ENCODE data around the gene LRCH3.

LRCH3 gene

DNA sequence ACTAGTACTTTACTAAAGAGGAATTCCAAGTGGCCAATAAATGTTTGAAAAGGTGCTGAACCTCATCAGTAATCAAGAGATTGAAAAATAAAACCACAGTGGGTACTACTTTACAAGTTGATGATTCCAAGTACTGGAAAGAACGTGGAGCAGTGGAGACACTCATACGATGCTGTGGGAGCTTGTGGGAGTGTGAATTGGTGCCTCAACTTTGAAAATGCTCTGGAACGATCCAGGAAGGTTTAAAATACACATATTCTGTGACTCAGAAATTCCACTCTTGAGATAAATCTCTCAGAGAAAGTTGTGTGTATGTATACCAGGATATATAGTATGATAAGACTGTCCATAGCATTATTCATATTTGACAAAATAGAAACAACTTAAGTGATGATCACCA lies 9.3 kb downstream of the LRCH3 start:
- DNase-seq = no peak
- no CpG with 5 or more reads among the region's 3 CpGs for WGBS (ENCODE audit: insufficient coverage)
- Histone ChIP-seq H3K4me1 (ENCODE audit: control extremely low read depth in 1 of 4, control insufficient read depth in 4 of 4, insufficient read depth in 4 of 4, low read length in 3 of 4) (peaks cover 0 to 25% (median 11%) of the 10 kb centered on the region in 4 experiments), H3K4me3 (ENCODE audit: control insufficient read depth in 1 of 7, extremely low read depth in 1 of 7, insufficient read depth in 4 of 7, low read depth in 2 of 7, low read length in 6 of 7) (no peak overlapping the region), H3K36me3 (ENCODE audit: control insufficient read depth in 4 of 4, insufficient read depth in 4 of 4, low read length in 3 of 4) (no peaks in the 10 kb centered on the region), H3K9me3 (ENCODE audit: control extremely low read depth in 1 of 5, control insufficient read depth in 4 of 5, insufficient read depth in 2 of 5, low read depth in 1 of 5, low read length in 4 of 5) (no peaks in the 10 kb centered on the region), H3K27ac (ENCODE audit: insufficient read depth in 1 of 2, low read depth in 1 of 2, low read length in 2 of 2, poor library complexity in 1 of 2, severe bottlenecking in 2 of 2) (no peak overlapping the region), H3K27me3 (replicated peaks in 2 of 5; ENCODE audit: control insufficient read depth in 4 of 5, insufficient read depth in 5 of 5, low read length in 4 of 5) (no peaks in the 10 kb centered on the region)
- ChIA-PET CTCF (interaction anchor here (1.1 to 5.5 kb wide), 4 partner anchors 10 to 200 kb away, joined by 3 to 26 read pairs (median 6); partner anchors contain the start of gene LRCH3), POLR2A (interaction anchor here (1.1 kb wide), 1 partner anchor 9 kb away, joined by 3 read pairs; the partner anchor contains the start of gene LRCH3)

- CTCF ChIA-PET = interaction anchor here (0.6 to 5.5 kb wide), 8 partner anchors 8 to 202 kb away, joined by 3 to 26 read pairs (median 4); partner anchors contain the start of gene LRCH3
- Histone ChIP-seq H3K4me1 (ENCODE audit: control extremely low read depth in 1 of 4, control insufficient read depth in 4 of 4, insufficient read depth in 4 of 4, low read length in 3 of 4) (peaks cover 0 to 25% (median 11%) of the 10 kb centered on the region in 4 experiments), H3K27ac (ENCODE audit: insufficient read depth in 1 of 2, low read depth in 1 of 2, low read length in 2 of 2, poor library complexity in 1 of 2, severe bottlenecking in 2 of 2) (peak overlapping the region in 1 of 2 experiments; percentile 29), H3K4me3 (ENCODE audit: control insufficient read depth in 1 of 7, extremely low read depth in 1 of 7, insufficient read depth in 4 of 7, low read depth in 2 of 7, low read length in 6 of 7) (peak overlapping the region in 2 of 7 experiments; percentile 14 to 45), H3K9me3 (ENCODE audit: control extremely low read depth in 1 of 5, control insufficient read depth in 4 of 5, insufficient read depth in 2 of 5, low read depth in 1 of 5, low read length in 4 of 5) (no peaks in the 10 kb centered on the region), H3K36me3 (ENCODE audit: control insufficient read depth in 4 of 4, insufficient read depth in 4 of 4, low read length in 3 of 4) (no peaks in the 10 kb centered on the region), H3K27me3 (replicated peaks in 2 of 5; ENCODE audit: control insufficient read depth in 4 of 5, insufficient read depth in 5 of 5, low read length in 4 of 5) (no peaks in the 10 kb centered on the region)
- POLR2A ChIA-PET = no interaction called here
- DNase-seq = peak; percentile 57 to 85 (median 73)
- WGBS (ENCODE audit: insufficient coverage) = 80% methylated on average over 5 of the region's 8 CpGs
These were observed 11.1 kb downstream of the LRCH3 start for GRCh38 chr3:197801891-197802778.

- 100% methylated on average over 2 of the region's 3 CpGs for WGBS (ENCODE audit: insufficient coverage)
- no peaks in the 10 kb centered on the region for H3K9me3 ChIP-seq (ENCODE audit: control extremely low read depth in 1 of 5, control insufficient read depth in 4 of 5, insufficient read depth in 2 of 5, low read depth in 1 of 5, low read length in 4 of 5)
- peaks cover 0 to 22% (median 10%) of the 10 kb centered on the region in 4 experiments for H3K4me1 ChIP-seq (ENCODE audit: control extremely low read depth in 1 of 4, control insufficient read depth in 4 of 4, insufficient read depth in 4 of 4, low read length in 3 of 4)
- ChIA-PET CTCF (interaction anchor here (0.6 to 5.5 kb wide), 6 partner anchors 9 to 129 kb away, joined by 3 to 26 read pairs (median 6); partner anchors contain the start of gene LRCH3), POLR2A (interaction anchor here (0.7 kb wide), 1 partner anchor 24 kb away, joined by 3 read pairs; no protein-coding TSS in a partner anchor)
- peak; percentile 19 to 43 (median 40) for DNase-seq
- no peaks in the 10 kb centered on the region for H3K36me3 ChIP-seq (ENCODE audit: control insufficient read depth in 4 of 4, insufficient read depth in 4 of 4, low read length in 3 of 4)
- no peaks in the 10 kb centered on the region for H3K27me3 ChIP-seq (replicated peaks in 2 of 5; ENCODE audit: control insufficient read depth in 4 of 5, insufficient read depth in 5 of 5, low read length in 4 of 5)
- no peak overlapping the region for H3K27ac ChIP-seq (ENCODE audit: insufficient read depth in 1 of 2, low read depth in 1 of 2, low read length in 2 of 2, poor library complexity in 1 of 2, severe bottlenecking in 2 of 2)
- H3K4me3 ChIP-seq (ENCODE audit: control insufficient read depth in 1 of 7, extremely low read depth in 1 of 7, insufficient read depth in 4 of 7, low read depth in 2 of 7, low read length in 6 of 7) = no peak overlapping the region
These were observed 11.9 kb downstream of the LRCH3 start for GRCh38 chr3:197802779-197803459.

GRCh38 chr3:197804511-197804910 lies 13.5 kb downstream of the LRCH3 start:
- CTCF ChIA-PET = interaction anchor here (0.9 to 5.5 kb wide), 2 partner anchors 14 to 130 kb away, joined by 3 to 26 read pairs; partner anchors contain the start of gene LRCH3

GRCh38 chr3:197807969-197808587 lies 17.0 kb downstream of the LRCH3 start:
- Histone ChIP-seq H3K36me3 (ENCODE audit: control insufficient read depth in 4 of 4, insufficient read depth in 4 of 4, low read length in 3 of 4) (peaks cover 0 to 5% (median 1%) of the 10 kb centered on the region in 4 experiments), H3K9me3 (ENCODE audit: control extremely low read depth in 1 of 5, control insufficient read depth in 4 of 5, insufficient read depth in 2 of 5, low read depth in 1 of 5, low read length in 4 of 5) (no peaks in the 10 kb centered on the region), H3K4me3 (ENCODE audit: control insufficient read depth in 1 of 7, extremely low read depth in 1 of 7, insufficient read depth in 4 of 7, low read depth in 2 of 7, low read length in 6 of 7) (no peak overlapping the region), H3K27ac (ENCODE audit: insufficient read depth in 1 of 2, low read depth in 1 of 2, low read length in 2 of 2, poor library complexity in 1 of 2, severe bottlenecking in 2 of 2) (no peak overlapping the region), H3K27me3 (replicated peaks in 2 of 5; ENCODE audit: control insufficient read depth in 4 of 5, insufficient read depth in 5 of 5, low read length in 4 of 5) (no peaks in the 10 kb centered on the region), H3K4me1 (ENCODE audit: control extremely low read depth in 1 of 4, control insufficient read depth in 4 of 4, insufficient read depth in 4 of 4, low read length in 3 of 4) (no peaks in the 10 kb centered on the region)
- no peak for DNase-seq
- CTCF ChIA-PET = no interaction called here
- POLR2A ChIA-PET = no interaction called here
- 91% methylated on average over 2 of the region's 4 CpGs for WGBS (ENCODE audit: insufficient coverage)

More at GRCh38 chr3:197804511-197804910, 13.5 kb downstream of the LRCH3 start:
- Histone ChIP-seq H3K4me3 (ENCODE audit: control insufficient read depth in 1 of 7, extremely low read depth in 1 of 7, insufficient read depth in 4 of 7, low read depth in 2 of 7, low read length in 6 of 7) (no peak overlapping the region), H3K36me3 (ENCODE audit: control insufficient read depth in 4 of 4, insufficient read depth in 4 of 4, low read length in 3 of 4) (peaks cover 0 to 5% (median 1%) of the 10 kb centered on the region in 4 experiments), H3K27ac (ENCODE audit: insufficient read depth in 1 of 2, low read depth in 1 of 2, low read length in 2 of 2, poor library complexity in 1 of 2, severe bottlenecking in 2 of 2) (no peak overlapping the region), H3K27me3 (replicated peaks in 2 of 5; ENCODE audit: control insufficient read depth in 4 of 5, insufficient read depth in 5 of 5, low read length in 4 of 5) (no peaks in the 10 kb centered on the region), H3K4me1 (ENCODE audit: control extremely low read depth in 1 of 4, control insufficient read depth in 4 of 4, insufficient read depth in 4 of 4, low read length in 3 of 4) (peaks cover 0 to 13% (median 10%) of the 10 kb centered on the region in 4 experiments), H3K9me3 (ENCODE audit: control extremely low read depth in 1 of 5, control insufficient read depth in 4 of 5, insufficient read depth in 2 of 5, low read depth in 1 of 5, low read length in 4 of 5) (no peaks in the 10 kb centered on the region)
- peak in 2 of 3 donors; percentile 28 to 43 for DNase-seq
- POLR2A ChIA-PET = no interaction called here
- no CpG with 5 or more reads among the region's 4 CpGs for WGBS (ENCODE audit: insufficient coverage)

- Histone ChIP-seq H3K4me1 (ENCODE audit: control extremely low read depth in 1 of 4, control insufficient read depth in 4 of 4, insufficient read depth in 4 of 4, low read length in 3 of 4) (no peaks in the 10 kb centered on the region), H3K27ac (ENCODE audit: insufficient read depth in 1 of 2, low read depth in 1 of 2, low read length in 2 of 2, poor library complexity in 1 of 2, severe bottlenecking in 2 of 2) (no peak overlapping the region), H3K9me3 (ENCODE audit: control extremely low read depth in 1 of 5, control insufficient read depth in 4 of 5, insufficient read depth in 2 of 5, low read depth in 1 of 5, low read length in 4 of 5) (no peaks in the 10 kb centered on the region), H3K36me3 (ENCODE audit: control insufficient read depth in 4 of 4, insufficient read depth in 4 of 4, low read length in 3 of 4) (peaks cover 0 to 5% (median 1%) of the 10 kb centered on the region in 4 experiments), H3K4me3 (ENCODE audit: control insufficient read depth in 1 of 7, extremely low read depth in 1 of 7, insufficient read depth in 4 of 7, low read depth in 2 of 7, low read length in 6 of 7) (no peak overlapping the region), H3K27me3 (replicated peaks in 2 of 5; ENCODE audit: control insufficient read depth in 4 of 5, insufficient read depth in 5 of 5, low read length in 4 of 5) (no peaks in the 10 kb centered on the region)
- DNase-seq = no peak
- 100% methylated on average over 1 of the region's 2 CpGs for WGBS (ENCODE audit: insufficient coverage)
- ChIA-PET CTCF (interaction anchor here (0.8 to 1.3 kb wide), 4 partner anchors 9 to 71 kb away, joined by 3 to 6 read pairs (median 3); no protein-coding TSS in a partner anchor), POLR2A (interaction anchor here (0.8 kb wide), 1 partner anchor 11 kb away, joined by 3 read pairs; no protein-coding TSS in a partner anchor)
These were observed 18.4 kb downstream of the LRCH3 start for GRCh38 chr3:197809356-197810020.
